A204.1 (cell line): ENCODE measurements around the gene SKIDA1.

Source experiments
- FAIRE-seq: peaks from 2 replicates; lab custom pipeline; 2012; peaks lifted over from hg19 to GRCh38; lab: Jason Lieb, UNC

SKIDA1 gene

DNA sequence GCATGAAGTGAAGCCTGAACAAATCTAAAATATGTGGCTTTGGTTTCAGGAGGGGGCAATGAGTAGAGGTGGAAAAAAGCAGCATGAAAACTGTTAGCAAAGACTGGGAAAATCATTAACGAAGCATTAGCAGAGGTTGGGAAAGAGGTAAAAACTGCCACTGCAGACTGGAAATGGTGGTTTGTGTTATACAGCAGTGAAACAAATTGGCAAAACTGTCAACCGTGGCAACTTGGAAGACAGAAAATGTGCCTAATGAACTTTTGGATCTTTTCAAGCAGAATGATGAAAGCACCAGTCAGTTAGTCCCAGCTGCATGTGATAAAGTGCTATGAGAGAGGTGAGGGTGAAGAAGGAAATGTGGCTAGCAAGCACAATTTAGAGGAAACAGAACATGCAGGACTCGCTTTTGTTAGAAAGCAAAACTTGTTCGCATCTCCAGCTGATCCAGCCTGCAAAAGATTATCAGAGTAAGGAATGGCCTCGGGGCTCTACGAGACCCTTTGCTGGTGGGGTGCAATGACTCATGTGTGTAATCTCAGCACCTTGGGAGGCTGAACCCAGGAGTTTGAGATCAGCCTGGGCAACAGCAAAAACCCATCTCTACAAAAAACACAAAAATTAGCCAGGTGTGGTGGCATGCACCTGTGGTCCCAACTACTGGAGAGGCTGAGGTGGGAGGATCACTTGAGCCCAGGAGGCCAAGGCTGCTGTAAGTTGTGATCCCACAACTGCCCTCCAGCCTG is 45.7 kb downstream of the SKIDA1 start:
- no peak for FAIRE-seq

DNA sequence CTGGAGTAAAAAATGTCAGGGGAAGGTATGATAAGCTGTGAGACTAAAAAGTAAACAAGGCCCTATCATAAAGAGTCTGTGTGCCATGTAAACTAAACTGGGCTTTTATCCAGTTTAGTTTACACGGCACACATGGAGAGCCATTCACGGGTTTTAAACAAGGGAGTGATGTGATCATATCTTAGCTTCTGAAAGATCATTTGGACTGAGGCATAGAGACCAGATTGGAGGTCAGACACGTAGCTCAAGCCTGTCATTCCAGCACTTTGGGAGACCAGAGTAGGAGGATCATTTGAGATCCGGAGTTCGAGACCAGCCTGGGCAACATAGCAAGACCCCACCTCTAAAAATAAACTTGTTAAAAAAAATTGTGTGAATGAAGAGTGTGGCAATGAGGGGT is 50.1 kb downstream of the SKIDA1 start:
- no peak for FAIRE-seq

DNA sequence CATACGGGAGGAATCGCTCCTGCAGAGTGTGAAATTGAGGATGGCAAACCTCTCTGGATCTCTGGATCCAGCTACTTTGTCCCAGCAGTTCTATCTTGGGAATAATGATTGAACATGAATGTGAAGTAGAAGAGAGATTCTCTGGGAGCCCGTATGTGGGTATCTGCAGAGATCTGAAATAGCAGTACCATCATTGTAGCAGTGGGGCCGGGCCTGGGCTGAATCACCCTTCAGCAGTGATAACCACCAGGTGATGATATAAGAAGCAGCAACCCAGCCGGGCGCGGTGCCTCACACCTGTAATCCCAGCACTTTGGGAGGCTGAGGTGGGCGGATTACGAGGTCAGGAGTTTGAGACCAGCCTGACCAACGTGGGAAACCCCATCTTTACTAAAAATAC is 51.9 kb downstream of the SKIDA1 start:
- FAIRE-seq: no peak

DNA sequence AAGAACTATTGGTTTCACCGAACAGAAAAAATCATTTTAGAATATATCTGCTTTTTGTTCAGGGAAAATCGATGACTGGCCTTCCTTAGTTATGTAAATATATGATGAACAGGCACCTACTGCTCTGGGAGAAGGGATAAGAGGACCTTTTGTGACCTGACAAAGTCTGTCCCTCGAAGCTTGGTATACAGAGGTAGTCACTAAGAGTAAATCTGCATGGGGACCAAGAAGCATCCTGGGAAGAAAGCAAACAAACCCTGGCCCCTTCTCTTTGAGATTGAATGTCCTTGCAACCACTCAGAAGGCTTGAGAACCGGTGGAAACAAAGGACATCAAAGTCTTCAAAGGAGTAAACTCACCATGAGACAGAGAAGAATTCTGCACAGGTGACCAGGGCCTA is 52.3 kb downstream of the SKIDA1 start:
- no peak for FAIRE-seq

DNA sequence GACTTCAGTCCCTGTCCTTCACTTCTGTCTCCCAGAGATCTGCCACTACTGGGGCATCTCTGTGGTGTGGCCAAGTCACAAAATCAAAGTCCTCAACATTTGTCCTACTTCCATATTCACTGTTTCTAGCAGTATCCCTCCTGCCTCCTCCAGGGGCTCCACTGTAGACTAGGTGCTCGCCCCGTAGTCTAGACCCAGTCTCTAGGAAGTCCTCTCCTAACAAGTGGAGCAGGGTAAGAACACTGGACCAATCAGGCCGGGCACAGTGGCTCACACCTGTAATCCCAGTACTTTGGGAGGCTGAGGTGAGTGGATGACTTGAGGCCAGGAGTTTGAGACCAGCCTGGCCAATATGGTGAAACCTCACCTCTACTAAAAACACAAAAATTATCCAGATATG is 57.4 kb downstream of the SKIDA1 start:
- no peak for FAIRE-seq

DNA sequence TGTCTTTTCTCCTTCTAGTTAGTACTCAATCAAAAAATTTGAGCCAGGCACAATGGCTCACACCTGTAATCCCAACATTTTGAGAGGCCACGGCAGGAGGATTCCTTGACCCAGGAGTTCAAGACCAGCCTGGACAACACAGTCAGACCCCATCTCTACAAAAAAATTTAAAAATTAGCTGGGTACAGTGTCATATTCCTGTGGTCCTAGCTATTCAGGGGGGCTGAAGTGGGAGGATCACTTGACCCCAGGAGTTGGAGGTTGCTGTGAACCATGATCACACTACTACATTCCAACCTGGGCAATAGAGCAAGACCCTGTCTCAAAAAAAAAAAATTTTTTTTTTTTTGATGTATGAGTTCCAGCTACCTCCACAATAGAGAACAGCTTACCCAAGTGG is 57.8 kb downstream of the SKIDA1 start:
- FAIRE-seq: no peak

DNA sequence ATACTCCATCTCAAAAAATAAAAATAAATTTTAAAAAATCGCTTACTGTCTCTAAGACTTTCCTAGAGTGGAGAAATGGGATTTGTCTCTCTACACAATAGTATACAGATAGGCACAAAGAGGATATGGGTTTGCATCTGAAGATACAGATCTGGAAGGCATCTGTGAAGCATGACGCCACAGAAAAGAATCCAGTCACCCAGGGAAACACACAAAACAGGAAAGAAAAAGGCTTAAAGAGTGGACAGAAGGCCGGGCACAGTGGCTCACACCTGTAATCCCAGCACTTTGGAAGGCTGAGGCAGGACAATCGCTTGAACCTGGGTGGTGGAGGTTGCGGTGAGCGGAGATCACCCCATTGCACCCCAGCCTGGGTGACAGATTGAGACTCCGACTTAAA is 61.3 kb downstream of the SKIDA1 start:
- FAIRE-seq: no peak
